HG02588 (cell line): ENCODE measurements around the gene SUCLG2.

Experiments
- ATAC-seq: cut with Tn5 transposase; IDR thresholded peaks from one replicate; pipeline ENCODE4 v1.9.1; 2021; ENCODE audit warnings: mild to moderate bottlenecking, moderate library complexity; ENCODE audit not compliant: unreplicated experiment

SUCLG2 gene

DNA sequence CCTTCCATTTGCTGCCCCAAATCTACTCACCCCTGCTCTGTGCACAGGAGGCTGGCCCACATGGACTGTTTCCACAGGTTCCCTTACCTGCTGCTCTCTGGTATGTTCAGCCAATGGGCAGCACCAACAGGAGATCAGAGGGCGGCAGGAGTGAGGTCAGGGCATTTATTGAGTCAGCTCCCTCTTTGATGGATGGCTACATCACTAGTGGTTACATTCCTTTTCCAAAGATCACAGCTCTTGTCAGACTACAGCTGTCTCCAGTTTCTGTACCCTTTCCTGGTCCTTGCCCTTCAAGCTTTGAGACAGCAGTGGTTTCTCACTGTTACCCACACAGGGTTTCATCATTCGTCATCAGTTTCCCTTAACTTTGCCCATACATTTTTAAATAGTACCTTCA, 325.1 kb downstream of the SUCLG2 start:
- ATAC-seq: peak; percentile 72

DNA sequence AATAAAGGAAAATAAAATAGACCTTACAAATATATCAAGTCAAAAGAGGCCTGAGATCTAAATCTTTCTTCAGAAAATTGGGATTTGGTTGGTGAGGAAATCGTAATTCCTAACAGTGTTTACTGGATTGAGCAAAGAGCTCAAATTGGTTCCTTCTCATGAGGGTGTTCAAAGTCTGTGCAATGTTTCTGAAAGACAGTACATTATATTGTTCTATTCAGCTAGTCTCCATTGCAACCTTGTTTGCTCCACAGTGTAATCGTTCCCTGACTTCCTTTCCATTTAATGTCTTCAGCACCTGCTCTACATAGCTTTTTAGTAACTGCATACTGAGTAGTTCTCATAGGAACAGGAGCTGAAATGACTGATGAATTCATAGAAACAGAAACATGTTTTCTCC, 326.8 kb downstream of the SUCLG2 start:
- ATAC-seq: no peak

DNA sequence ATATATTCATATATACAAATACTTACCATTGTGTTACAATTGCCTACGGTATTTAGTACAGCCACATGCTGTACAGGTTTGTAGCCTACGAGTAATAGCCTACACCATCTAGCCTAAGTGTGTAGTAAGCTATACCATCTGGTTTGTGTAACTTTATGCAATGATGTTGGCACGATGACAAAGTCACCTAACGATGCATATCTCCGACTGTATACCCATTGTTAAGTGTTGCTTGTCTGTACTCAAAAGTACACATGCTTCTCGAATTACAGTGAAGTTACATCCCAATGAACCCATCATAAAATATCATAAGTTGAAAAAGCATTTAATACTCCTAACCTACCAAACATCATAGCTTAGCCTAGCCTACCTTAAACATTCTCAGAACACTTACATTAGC, 329.2 kb downstream of the SUCLG2 start:
- no peak for ATAC-seq
